ENCODE results near the gene SEC14L1. TPM values are rescaled to one million over a fixed set of nuclear protein-coding genes. Genes with fewer than 3 reads are reported as not detected.

SEC14L1 gene
- total RNA-seq, 1 experiment from 2014 or later = 50.6 TPM

DNA sequence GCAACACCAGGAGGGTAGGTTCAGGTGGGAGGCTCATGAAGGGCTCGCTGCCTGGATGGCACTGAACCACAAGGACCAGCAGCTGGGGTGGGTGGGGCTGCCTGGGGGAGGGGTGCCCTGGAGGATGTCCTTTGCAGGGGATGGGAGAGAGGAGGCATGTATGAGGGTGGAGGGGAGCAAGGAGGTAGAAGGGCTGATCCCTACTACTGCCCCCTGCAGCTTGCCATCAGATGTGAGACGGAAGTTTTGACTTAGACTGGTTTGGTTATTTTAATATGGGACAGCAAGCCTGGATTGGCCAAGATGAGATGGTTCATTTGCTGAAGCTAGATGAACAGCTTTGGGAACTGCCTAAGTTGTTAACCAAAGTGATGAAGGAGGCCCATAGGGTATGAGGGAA, 115.9 kb downstream of the SEC14L1 start:
- BruUV-seq (replicated peaks) = no TSS peak
- Mint-ChIP-seq H3K4me1 (ENCODE audit: low read depth, unreplicated experiment) (peaks cover 44% of the 10 kb centered on the region), H3K27ac (ENCODE audit: unreplicated experiment) (peak overlapping the region; percentile 53), H3K4me3 (ENCODE audit: low read depth, unreplicated experiment) (no peak overlapping the region), H3K36me3 (ENCODE audit: insufficient read depth, unreplicated experiment) (peaks cover 10% of the 10 kb centered on the region), H3K27me3 (ENCODE audit: unreplicated experiment) (no peaks in the 10 kb centered on the region), H3K9me3 (ENCODE audit: low read depth, unreplicated experiment) (no peaks in the 10 kb centered on the region)
- no peak for TF ChIP-seq CTCF (IDR thresholded peaks at IDR 0.05; ENCODE audit: unreplicated experiment)
- intact Hi-C loops (cut with micrococcal nuclease; ENCODE audit: unreplicated experiment) = no loop called here
- CTCF ChIA-PET = interaction anchor here (0.6 to 3.1 kb wide), 3 partner anchors 25 to 153 kb away, joined by 3 to 15 read pairs (median 4); no protein-coding TSS in a partner anchor
- no peak for DNase-seq

- H3K27me3 Mint-ChIP-seq (ENCODE audit: unreplicated experiment) = no peaks in the 10 kb centered on the region
- TF ChIP-seq CTCF (IDR thresholded peaks at IDR 0.05; ENCODE audit: unreplicated experiment) = no peak
- H3K4me3 Mint-ChIP-seq (ENCODE audit: low read depth, unreplicated experiment) = no peak overlapping the region
- H3K36me3 Mint-ChIP-seq (ENCODE audit: insufficient read depth, unreplicated experiment) = peaks cover 10% of the 10 kb centered on the region
- H3K9me3 Mint-ChIP-seq (ENCODE audit: low read depth, unreplicated experiment) = no peaks in the 10 kb centered on the region
- H3K27ac Mint-ChIP-seq (ENCODE audit: unreplicated experiment) = peak overlapping the region; percentile 53
- intact Hi-C loops (cut with micrococcal nuclease; ENCODE audit: unreplicated experiment) = no loop called here
- BruUV-seq (replicated peaks) = no TSS peak
- DNase-seq = no peak
- CTCF ChIA-PET = interaction anchor here (3.1 kb wide), 1 partner anchor 25 kb away, joined by 15 read pairs; no protein-coding TSS in a partner anchor
- peaks cover 41% of the 10 kb centered on the region for H3K4me1 Mint-ChIP-seq (ENCODE audit: low read depth, unreplicated experiment)
Measured at GRCh38 chr17:77257169-77257568, 116.4 kb downstream of the SEC14L1 start.

- BruUV-seq (replicated peaks) = no TSS peak
- DNase-seq = no peak
- peak overlapping the region; percentile 53 for H3K27ac Mint-ChIP-seq (ENCODE audit: unreplicated experiment)
- CTCF ChIA-PET = no interaction called here
- peaks cover 10% of the 10 kb centered on the region for H3K36me3 Mint-ChIP-seq (ENCODE audit: insufficient read depth, unreplicated experiment)
- intact Hi-C loops (cut with micrococcal nuclease; ENCODE audit: unreplicated experiment) = no loop called here
- TF ChIP-seq CTCF (IDR thresholded peaks at IDR 0.05; ENCODE audit: unreplicated experiment) = no peak
- H3K9me3 Mint-ChIP-seq (ENCODE audit: low read depth, unreplicated experiment) = no peaks in the 10 kb centered on the region
- H3K4me3 Mint-ChIP-seq (ENCODE audit: low read depth, unreplicated experiment) = no peak overlapping the region
- no peaks in the 10 kb centered on the region for H3K27me3 Mint-ChIP-seq (ENCODE audit: unreplicated experiment)
- peaks cover 41% of the 10 kb centered on the region for H3K4me1 Mint-ChIP-seq (ENCODE audit: low read depth, unreplicated experiment)
Measured at GRCh38 chr17:77257596-77258458, 117.1 kb downstream of the SEC14L1 start.

GRCh38 chr17:77258638-77259037, 117.9 kb downstream of the SEC14L1 start:
- TF ChIP-seq CTCF (IDR thresholded peaks at IDR 0.05; ENCODE audit: unreplicated experiment) = no peak
- no peak overlapping the region for H3K4me3 Mint-ChIP-seq (ENCODE audit: low read depth, unreplicated experiment)
- peaks cover 38% of the 10 kb centered on the region for H3K4me1 Mint-ChIP-seq (ENCODE audit: low read depth, unreplicated experiment)
- no peak for DNase-seq
- intact Hi-C loops (cut with micrococcal nuclease; ENCODE audit: unreplicated experiment) = no loop called here
- BruUV-seq (replicated peaks) = no TSS peak
- no peaks in the 10 kb centered on the region for H3K27me3 Mint-ChIP-seq (ENCODE audit: unreplicated experiment)
- no peaks in the 10 kb centered on the region for H3K9me3 Mint-ChIP-seq (ENCODE audit: low read depth, unreplicated experiment)
- peaks cover 10% of the 10 kb centered on the region for H3K36me3 Mint-ChIP-seq (ENCODE audit: insufficient read depth, unreplicated experiment)
- CTCF ChIA-PET = no interaction called here
- no peak overlapping the region for H3K27ac Mint-ChIP-seq (ENCODE audit: unreplicated experiment)
